Measurements from ENCODE around the gene LAMB4.
"Not testable (repeated sequence)": the region's sequence is repeated elsewhere in the genome, so short reads cannot be mapped to it uniquely, and the experiment has no call there.

The LAMB4 gene

GRCh38 chr7:108037741-108038140 lies 92.4 kb downstream of the LAMB4 start:
- no peaks in the 10 kb centered on the region for H3K4me1 Mint-ChIP-seq (ENCODE audit: low read depth)
- no peaks in the 10 kb centered on the region for H3K36me3 Mint-ChIP-seq (ENCODE audit: low read depth)

DNA sequence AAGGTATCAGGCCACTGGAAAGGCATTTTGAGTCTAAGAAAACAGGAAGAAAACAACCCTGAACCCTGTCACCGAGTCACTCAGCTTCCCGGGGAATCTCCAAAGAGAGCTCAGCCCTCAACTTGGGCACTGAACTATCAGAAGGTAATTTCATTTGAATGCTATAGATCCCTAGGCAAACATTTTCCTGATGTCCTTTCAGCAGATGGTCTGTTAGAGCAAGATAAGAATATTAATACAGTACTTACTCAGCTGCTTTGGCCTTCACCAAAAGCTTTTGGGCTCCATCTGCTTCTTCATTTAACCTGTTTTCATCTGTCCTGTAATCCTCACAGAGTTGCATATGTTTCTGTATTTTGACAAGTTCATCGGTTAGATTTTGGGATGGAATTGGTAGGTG lies 93.0 kb downstream of the LAMB4 start:
- H3K4me3 Mint-ChIP-seq: no peak overlapping the region
- H3K36me3 Mint-ChIP-seq (ENCODE audit: low read depth): no peaks in the 10 kb centered on the region
- no peaks in the 10 kb centered on the region for H3K9me3 Mint-ChIP-seq
- H3K27ac Mint-ChIP-seq: no peak overlapping the region
- H3K4me1 Mint-ChIP-seq (ENCODE audit: low read depth): no peaks in the 10 kb centered on the region
- H3K27me3 Mint-ChIP-seq: peaks cover 17% of the 10 kb centered on the region

More at GRCh38 chr7:108037741-108038140, 92.4 kb downstream of the LAMB4 start:
- Mint-ChIP-seq H3K27me3 (peaks cover 17% of the 10 kb centered on the region), H3K27ac (no peak overlapping the region), H3K9me3 (no peaks in the 10 kb centered on the region), H3K4me3 (no peak overlapping the region)

GRCh38 chr7:108034586-108034985 lies 95.6 kb downstream of the LAMB4 start:
- Mint-ChIP-seq H3K4me3 (no peak overlapping the region), H3K27me3 (no peaks in the 10 kb centered on the region), H3K36me3 (ENCODE audit: low read depth) (no peaks in the 10 kb centered on the region), H3K27ac (no peak overlapping the region), H3K4me1 (ENCODE audit: low read depth) (no peaks in the 10 kb centered on the region), H3K9me3 (no peaks in the 10 kb centered on the region)

DNA sequence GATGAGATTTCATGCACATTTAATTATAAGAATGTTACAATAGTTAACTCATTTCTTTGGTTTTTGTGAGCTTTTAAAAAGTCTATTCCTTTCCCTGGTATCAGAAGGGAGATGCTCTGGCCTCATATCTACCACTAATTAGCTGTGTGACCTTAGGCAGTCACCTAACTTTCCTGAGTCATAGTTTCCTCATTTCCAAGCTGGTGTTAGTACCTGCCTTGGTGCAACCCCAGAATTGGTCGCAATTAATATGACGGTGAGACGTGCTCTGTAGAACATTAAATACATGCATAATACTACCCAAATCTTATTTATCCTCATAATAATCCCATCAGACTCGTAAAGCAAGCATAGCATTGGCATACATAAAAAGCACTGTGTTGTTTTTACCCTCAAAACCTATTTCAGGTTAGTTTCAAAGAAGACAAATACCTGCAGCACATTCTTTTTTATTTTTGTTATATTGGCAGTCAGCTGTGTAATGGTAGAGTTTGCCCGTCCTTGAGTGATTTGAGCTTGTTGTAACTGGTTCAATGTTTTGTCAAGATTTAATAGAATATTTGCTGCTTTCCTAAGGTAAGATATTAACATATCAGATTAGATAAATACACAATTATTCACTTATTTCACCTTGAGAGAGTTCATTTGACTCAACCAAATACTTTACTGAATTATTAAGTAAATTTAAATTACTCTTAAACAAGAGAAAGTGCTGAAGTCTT lies 96.2 kb downstream of the LAMB4 start:
- Mint-ChIP-seq H3K27ac (no peak overlapping the region), H3K4me1 (ENCODE audit: low read depth) (no peaks in the 10 kb centered on the region), H3K27me3 (peaks cover 3% of the 10 kb centered on the region), H3K4me3 (no peak overlapping the region), H3K36me3 (ENCODE audit: low read depth) (no peaks in the 10 kb centered on the region), H3K9me3 (no peaks in the 10 kb centered on the region)

DNA sequence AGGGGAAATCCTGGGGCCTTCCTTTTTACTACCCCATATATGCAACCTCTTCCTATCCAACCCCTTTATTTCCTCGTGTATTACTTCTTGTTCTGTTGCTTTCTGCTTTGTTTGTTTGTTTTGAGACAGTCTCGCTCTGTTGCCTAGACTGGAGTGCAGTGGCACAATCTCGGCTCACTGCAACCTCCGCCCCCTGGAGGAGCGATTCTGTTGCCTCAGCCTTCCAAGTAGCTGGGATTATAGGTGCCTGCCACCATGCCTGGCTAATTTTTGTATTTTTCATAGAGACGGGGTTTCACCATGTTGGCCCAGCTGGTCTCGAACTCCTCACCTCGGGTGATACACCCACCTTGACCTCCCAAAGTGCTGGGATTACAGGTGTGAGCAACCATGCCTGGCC lies 96.9 kb downstream of the LAMB4 start:
- H3K27ac Mint-ChIP-seq; H3K4me3 Mint-ChIP-seq; H3K4me1 Mint-ChIP-seq (ENCODE audit: low read depth); H3K27me3 Mint-ChIP-seq; H3K36me3 Mint-ChIP-seq (ENCODE audit: low read depth); H3K9me3 Mint-ChIP-seq: not testable (repeated sequence)

DNA sequence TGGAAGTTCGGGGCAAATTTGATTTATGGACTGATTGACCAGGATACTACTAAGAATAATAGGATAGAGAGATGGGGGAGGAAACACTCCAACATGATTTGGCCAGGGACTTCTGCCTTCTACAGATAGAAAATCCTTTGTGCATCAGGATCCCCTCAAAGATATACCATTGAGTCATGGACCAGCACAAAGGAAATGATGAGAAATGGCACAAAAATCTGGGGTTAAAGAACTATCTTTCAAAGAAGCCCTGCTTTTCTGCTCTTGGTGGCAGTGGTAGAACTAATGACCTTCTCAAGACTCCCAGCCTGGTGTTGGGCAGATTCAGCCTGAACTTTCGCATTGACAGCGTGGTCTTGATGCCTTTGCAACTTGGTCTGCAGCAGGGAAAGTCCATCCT lies 99.6 kb downstream of the LAMB4 start:
- Mint-ChIP-seq H3K4me3 (no peak overlapping the region), H3K9me3 (no peaks in the 10 kb centered on the region), H3K36me3 (ENCODE audit: low read depth) (no peaks in the 10 kb centered on the region), H3K27me3 (peaks cover 3% of the 10 kb centered on the region), H3K4me1 (ENCODE audit: low read depth) (no peaks in the 10 kb centered on the region), H3K27ac (no peak overlapping the region)

DNA sequence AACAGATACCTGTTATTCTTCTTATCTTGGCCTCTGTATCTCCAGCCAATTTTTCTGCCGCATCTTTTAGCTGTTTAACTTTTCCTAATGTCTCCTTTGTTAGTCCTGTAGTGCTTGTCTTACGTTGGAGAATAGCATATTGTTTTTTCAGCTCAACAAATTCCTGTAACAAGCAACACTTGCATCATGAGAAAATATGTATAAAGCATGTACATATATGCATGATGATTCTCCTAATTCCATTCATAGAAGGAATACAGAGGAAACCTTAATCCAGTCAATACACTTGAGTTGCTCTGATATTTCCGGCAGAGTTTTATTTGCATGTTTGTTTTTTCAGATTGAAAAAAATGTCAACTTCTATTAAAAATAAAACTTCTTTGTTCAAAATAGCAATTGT lies 101.1 kb downstream of the LAMB4 start:
- H3K27me3 Mint-ChIP-seq: peaks cover 7% of the 10 kb centered on the region
- no peak overlapping the region for H3K27ac Mint-ChIP-seq
- no peaks in the 10 kb centered on the region for H3K4me1 Mint-ChIP-seq (ENCODE audit: low read depth)
- no peaks in the 10 kb centered on the region for H3K9me3 Mint-ChIP-seq
- H3K36me3 Mint-ChIP-seq (ENCODE audit: low read depth): no peaks in the 10 kb centered on the region
- no peak overlapping the region for H3K4me3 Mint-ChIP-seq

DNA sequence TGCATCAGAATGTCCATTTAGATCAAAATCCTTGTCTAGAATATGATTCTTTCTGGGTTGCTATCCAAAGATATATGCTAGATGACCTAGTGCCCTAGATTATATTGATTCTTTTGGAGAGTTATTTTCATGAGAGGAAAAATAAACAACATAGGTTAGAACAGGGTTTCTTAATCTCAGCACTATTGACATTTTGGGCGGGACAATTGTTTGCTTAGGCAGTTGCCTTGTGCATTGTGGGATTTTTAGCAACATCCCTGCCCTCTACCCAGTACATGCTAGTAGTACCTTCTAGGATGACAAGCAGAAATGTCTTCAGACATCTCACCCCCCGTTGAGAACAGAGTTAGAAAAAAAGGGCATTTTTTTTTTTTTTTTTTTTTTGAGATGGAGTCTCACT lies 102.0 kb downstream of the LAMB4 start:
- Mint-ChIP-seq H3K9me3 (no peaks in the 10 kb centered on the region), H3K27me3 (peaks cover 9% of the 10 kb centered on the region), H3K4me1 (ENCODE audit: low read depth) (no peaks in the 10 kb centered on the region), H3K4me3 (no peak overlapping the region), H3K27ac (no peak overlapping the region), H3K36me3 (ENCODE audit: low read depth) (no peaks in the 10 kb centered on the region)

- no peaks in the 10 kb centered on the region for H3K36me3 Mint-ChIP-seq (ENCODE audit: low read depth)
- no peak overlapping the region for H3K27ac Mint-ChIP-seq
- no peaks in the 10 kb centered on the region for H3K9me3 Mint-ChIP-seq
- H3K4me1 Mint-ChIP-seq (ENCODE audit: low read depth): no peaks in the 10 kb centered on the region
- H3K4me3 Mint-ChIP-seq: no peak overlapping the region
- H3K27me3 Mint-ChIP-seq: peaks cover 12% of the 10 kb centered on the region
These were observed 102.9 kb downstream of the LAMB4 start for GRCh38 chr7:108027239-108027638.

- no peaks in the 10 kb centered on the region for H3K9me3 Mint-ChIP-seq
- no peaks in the 10 kb centered on the region for H3K4me1 Mint-ChIP-seq (ENCODE audit: low read depth)
- H3K27me3 Mint-ChIP-seq: peaks cover 12% of the 10 kb centered on the region
- no peak overlapping the region for H3K27ac Mint-ChIP-seq
- no peaks in the 10 kb centered on the region for H3K36me3 Mint-ChIP-seq (ENCODE audit: low read depth)
- H3K4me3 Mint-ChIP-seq: no peak overlapping the region
These were observed 103.5 kb downstream of the LAMB4 start for GRCh38 chr7:108026647-108027046.

GRCh38 chr7:108026116-108026515 lies 104.0 kb downstream of the LAMB4 start:
- Mint-ChIP-seq H3K4me1 (ENCODE audit: low read depth) (no peaks in the 10 kb centered on the region), H3K27ac (no peak overlapping the region), H3K4me3 (no peak overlapping the region), H3K36me3 (ENCODE audit: low read depth) (no peaks in the 10 kb centered on the region), H3K9me3 (no peaks in the 10 kb centered on the region), H3K27me3 (peaks cover 12% of the 10 kb centered on the region)

GRCh38 chr7:108024538-108024937 lies 105.6 kb downstream of the LAMB4 start:
- Mint-ChIP-seq H3K27ac (no peak overlapping the region), H3K27me3 (peaks cover 12% of the 10 kb centered on the region), H3K4me1 (ENCODE audit: low read depth) (no peaks in the 10 kb centered on the region), H3K9me3 (no peaks in the 10 kb centered on the region), H3K36me3 (ENCODE audit: low read depth) (no peaks in the 10 kb centered on the region), H3K4me3 (no peak overlapping the region)

DNA sequence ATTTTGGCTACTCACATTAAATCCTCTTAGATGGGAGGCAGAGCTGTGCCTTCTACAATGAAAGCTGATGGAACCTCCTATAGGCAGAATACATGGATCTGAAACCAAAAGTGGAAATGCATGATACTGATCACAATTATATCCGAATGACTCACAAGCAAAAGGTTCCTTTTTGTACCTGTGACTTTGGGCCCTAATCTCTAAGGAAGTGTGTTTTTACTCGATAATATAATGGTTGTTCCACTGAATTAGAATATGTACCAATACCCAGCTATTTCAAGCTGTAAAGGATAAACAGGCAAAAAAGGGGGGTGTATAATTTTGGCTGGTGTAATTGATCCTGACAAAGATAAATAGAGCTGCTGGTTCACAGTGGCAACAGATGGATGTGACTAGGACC lies 109.6 kb downstream of the LAMB4 start:
- Mint-ChIP-seq H3K27me3 (peaks cover 17% of the 10 kb centered on the region), H3K4me1 (ENCODE audit: low read depth) (no peaks in the 10 kb centered on the region), H3K9me3 (no peaks in the 10 kb centered on the region), H3K4me3 (no peak overlapping the region), H3K27ac (no peak overlapping the region), H3K36me3 (ENCODE audit: low read depth) (no peaks in the 10 kb centered on the region)

- Mint-ChIP-seq H3K4me3 (no peak overlapping the region), H3K27me3 (peaks cover 13% of the 10 kb centered on the region), H3K36me3 (ENCODE audit: low read depth) (no peaks in the 10 kb centered on the region), H3K27ac (no peak overlapping the region), H3K4me1 (ENCODE audit: low read depth) (no peaks in the 10 kb centered on the region), H3K9me3 (no peaks in the 10 kb centered on the region)
These were observed 111.5 kb downstream of the LAMB4 start for GRCh38 chr7:108018668-108019067.

DNA sequence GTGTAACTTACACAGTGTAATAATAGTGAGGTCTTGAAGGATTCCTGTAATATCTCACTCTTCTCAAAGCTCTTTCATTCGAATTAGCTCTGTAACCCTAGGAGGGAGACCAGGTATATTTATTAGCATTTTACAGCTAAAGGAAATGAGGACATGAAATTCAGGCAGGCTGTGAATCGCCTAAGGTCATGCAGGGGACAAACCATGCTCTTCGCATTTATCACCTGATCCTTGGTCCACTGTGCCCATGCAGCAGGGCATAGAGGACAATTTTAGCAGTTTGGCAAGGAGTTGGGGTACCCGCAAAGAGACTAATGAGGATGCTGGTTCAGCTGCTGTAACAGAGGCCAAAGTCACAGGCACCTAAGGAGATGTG lies 112.4 kb downstream of the LAMB4 start:
- no peaks in the 10 kb centered on the region for H3K36me3 Mint-ChIP-seq (ENCODE audit: low read depth)
- no peaks in the 10 kb centered on the region for H3K4me1 Mint-ChIP-seq (ENCODE audit: low read depth)
- H3K4me3 Mint-ChIP-seq: no peak overlapping the region
- H3K9me3 Mint-ChIP-seq: no peaks in the 10 kb centered on the region
- H3K27ac Mint-ChIP-seq: no peak overlapping the region
- H3K27me3 Mint-ChIP-seq: peaks cover 8% of the 10 kb centered on the region

Data from stimulated activated naive CD8-positive, alpha-beta T cell treated with anti-CD3 and anti-CD28 coated beads, Interleukin-15, Interleukin-2, amounts not matched to agents 100 ng/mL and 50 ng/mL, for 24 hours (primary cell).